HG03280 (cell line): ENCODE data around the gene SCYGR4.
"Not testable (repeated sequence)": the region's sequence is repeated elsewhere in the genome, so short reads cannot be mapped to it uniquely, and the experiment has no call there.

Source experiments
- ATAC-seq: cut with Tn5 transposase; IDR thresholded peaks from one replicate; pipeline ENCODE4 v1.9.1; 2021; ENCODE audit warnings: mild to moderate bottlenecking, moderate library complexity; ENCODE audit not compliant: unreplicated experiment

Gene SCYGR4

DNA sequence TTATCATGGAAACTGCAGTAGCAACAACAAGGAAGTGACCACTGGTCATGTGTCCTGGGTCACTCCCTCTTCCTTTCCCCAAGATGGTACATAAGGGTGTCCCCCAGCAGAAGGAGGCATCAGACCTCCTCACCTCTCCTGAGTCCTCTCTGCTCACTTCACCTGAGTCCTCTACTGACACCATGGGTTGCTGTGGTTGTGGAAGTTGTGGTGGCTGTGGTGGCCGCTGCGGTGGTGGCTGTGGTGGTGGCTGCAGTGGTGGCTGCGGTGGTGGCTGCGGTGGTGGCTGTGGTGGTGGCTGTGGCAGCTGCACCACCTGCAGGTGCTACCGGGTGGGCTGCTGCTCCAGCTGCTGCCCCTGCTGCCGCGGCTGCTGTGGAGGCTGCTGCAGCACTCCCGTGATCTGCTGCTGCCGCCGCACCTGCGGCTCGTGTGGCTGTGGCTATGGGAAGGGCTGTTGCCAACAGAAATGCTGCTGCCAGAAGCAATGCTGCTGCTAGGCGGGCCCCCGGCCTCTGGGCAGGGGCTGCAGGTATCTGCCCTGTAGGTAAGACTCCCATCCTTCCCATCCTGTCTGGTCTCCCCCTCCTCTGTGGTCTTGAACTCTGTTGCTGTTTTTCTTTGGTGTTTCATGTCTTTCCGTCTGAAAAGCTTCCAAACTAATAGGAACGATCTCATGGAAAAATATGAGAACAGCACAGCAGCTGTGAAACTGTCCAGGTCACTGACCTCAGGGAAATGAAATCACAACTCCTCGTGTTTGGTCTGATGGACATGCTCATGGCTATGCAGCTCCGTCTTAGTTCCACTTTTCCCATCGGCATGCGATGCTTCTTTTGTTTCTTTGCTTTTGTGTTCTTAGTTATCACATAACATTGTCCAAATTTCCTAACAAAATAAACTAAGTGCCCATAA, at the start of gene SCYGR4:
Gene SCYGR4 (plus strand): TSS at position 183 of the 915 bp plus-strand sequence. CDS start 0 bp downstream, at position 183.
- ATAC-seq = no peak

DNA sequence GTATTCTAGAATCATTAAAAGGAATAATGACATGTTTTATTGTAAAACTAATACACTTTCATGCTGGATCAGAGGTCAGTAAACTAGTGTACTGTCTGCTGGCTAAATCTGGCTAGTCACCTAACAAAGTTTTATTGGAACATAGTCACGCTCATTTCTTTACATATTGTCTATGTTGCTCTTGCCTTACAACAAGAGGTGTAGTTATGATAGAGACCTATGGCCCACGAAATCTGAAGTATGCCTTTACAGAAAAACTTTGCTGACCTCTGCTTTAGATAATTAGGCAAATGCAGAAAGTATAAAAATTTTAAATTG, 48.5 kb upstream of the SCYGR4 start:
- no peak for ATAC-seq

GRCh38 chr2:227570615-227571014, 46.7 kb upstream of the SCYGR4 start:
- ATAC-seq = no peak

DNA sequence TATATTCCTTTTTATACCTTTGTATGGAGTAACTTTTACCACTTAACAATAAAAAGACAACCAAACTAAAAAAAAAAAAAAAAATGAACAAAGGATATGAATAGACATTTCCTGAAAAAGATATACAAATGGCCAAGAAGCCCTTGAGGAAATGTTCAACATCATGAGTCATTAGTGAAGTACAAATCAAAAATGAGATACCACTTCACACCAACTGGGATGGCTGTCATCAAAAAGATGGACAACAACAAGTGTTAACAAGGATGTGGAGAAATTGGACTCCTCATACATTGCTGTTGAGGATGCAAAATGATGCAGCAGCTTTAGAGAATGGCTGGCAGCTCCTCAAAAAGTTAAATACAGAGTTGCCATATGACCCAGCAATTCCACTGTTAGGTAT, 41.2 kb upstream of the SCYGR4 start:
- ATAC-seq = no peak

DNA sequence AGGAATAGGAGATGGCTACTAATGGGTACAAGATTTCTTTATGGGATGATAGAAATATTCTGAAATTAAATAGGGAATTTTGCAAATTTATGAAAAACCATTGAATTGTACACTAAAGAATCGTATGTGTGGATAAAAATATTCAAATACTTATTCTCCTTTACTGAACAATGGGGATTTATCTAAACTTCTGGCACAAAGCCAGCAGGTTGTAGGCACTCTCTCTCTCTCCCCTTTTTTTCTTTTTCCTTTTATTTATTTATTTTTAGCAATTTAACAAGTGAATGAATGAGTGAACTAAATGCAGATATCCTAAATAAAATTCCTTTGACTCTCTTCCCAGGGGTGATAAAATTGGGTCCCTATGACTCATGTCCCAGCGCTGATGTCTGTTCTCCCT, 40.5 kb upstream of the SCYGR4 start:
- no peak for ATAC-seq

- no peak for ATAC-seq
These were observed 39.7 kb upstream of the SCYGR4 start for GRCh38 chr2:227577555-227577954.

DNA sequence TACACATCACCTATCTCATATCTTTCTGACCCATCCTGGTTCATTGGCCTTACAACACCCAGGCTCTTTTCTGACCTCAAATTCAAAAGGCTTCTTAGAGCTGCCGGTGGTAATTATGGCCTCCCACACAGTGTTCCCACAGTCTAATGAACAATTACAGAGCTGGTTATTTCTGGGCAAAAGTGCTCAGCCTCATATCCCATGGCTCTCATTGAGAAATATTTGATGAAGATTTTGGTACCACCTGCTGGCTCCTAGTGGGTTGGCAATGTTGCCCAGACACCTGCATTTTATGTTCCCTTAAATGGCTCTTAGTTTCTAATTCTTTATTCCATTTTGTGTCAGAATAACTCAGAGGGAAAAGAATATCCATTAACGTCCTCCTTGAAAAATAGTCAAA, 38.7 kb upstream of the SCYGR4 start:
- ATAC-seq = no peak

- no peak for ATAC-seq
These were observed 37.5 kb upstream of the SCYGR4 start for GRCh38 chr2:227579791-227580190.

GRCh38 chr2:227582369-227582768, 34.9 kb upstream of the SCYGR4 start:
- ATAC-seq = no peak

DNA sequence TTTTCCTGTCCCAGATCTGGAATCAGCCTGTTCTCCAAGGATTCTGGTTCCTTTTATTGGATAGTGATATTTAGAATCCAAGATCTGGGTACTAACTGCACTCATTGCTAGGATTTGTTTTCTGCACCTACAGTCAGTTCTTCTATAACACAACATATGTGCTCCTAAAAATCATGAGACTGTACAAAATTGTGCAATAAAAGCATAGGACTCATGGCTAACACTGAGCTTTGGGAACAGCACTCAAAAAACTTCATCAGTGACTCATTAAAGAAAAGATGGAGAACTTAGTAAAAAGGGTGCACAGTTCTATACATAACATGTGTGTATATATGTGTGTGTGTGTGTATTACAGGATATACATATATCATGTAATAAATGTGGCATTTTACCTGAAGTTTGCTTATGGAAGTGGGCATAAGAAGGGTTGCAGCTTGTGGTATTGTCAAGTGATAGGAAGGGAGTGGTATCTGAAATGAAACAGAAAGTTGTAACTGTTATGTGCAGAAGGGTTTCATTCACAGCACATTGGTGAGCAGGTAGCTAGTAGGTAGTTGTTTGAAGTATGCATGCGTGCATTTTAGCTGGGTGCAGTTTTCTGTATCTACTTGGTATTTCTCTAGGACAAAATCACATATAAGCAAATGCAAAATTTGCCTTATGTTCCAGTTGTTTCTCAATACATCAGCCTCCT, 24.5 kb upstream of the SCYGR4 start:
- no peak for ATAC-seq

GRCh38 chr2:227595797-227596196, 21.5 kb upstream of the SCYGR4 start:
- ATAC-seq = no peak

DNA sequence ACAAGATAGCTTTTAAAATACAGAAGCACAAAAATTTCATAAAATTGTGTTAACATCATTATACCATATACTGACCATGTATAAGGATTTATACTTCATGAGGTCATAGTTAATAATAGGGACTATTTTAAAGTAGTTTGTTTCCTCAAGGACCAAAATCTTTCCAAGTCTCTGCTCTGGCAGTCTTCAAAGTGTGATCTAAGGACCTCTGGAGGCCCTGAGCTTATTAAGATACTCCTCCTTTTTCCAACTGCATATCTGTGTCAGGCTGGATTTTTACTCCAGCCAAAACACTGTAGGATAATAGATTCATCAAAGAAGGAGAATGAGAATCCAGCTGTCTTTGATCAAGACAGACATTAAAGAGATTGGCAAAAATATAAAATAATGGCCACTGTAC, 20.3 kb upstream of the SCYGR4 start:
- no peak for ATAC-seq

GRCh38 chr2:227597998-227598397, 19.3 kb upstream of the SCYGR4 start:
- no peak for ATAC-seq

DNA sequence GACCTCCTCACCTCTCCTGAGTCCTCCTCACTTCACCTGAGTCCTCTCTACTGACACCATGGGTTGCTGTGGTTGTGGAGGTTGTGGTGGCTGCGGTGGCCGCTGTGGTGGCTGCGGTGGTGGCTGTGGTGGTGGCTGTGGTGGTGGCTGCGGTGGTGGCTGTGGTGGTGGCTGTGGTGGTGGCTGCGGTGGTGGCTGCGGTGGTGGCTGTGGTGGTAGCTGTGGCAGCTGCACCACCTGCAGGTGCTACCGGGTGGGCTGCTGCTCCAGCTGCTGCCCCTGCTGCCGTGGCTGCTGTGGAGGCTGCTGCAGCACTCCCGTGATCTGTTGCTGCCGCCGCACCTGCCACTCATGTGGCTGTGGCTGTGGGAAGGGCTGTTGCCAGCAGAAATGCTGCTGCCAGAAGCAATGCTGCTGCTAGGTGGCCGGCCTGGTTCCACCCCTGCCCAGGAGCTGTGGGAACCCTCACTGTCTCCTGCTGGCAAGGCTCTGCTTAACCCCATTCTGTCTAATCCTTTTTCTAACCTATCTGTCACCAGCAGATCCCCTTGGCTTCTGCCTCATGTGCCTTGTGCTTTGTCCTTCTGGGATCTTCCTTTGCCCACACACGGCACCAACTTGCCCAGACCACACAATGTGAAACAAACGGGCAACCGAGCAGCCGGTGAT, 18.3 kb upstream of the SCYGR4 start, which contains the start of gene SCYGR2:
Gene SCYGR2 (plus strand): TSS at position 59 of the 669 bp plus-strand sequence. CDS start 0 bp downstream, at position 59.
- not testable (repeated sequence) for ATAC-seq

- no peak for ATAC-seq
These were observed 14.9 kb upstream of the SCYGR4 start for GRCh38 chr2:227602358-227602757.

DNA sequence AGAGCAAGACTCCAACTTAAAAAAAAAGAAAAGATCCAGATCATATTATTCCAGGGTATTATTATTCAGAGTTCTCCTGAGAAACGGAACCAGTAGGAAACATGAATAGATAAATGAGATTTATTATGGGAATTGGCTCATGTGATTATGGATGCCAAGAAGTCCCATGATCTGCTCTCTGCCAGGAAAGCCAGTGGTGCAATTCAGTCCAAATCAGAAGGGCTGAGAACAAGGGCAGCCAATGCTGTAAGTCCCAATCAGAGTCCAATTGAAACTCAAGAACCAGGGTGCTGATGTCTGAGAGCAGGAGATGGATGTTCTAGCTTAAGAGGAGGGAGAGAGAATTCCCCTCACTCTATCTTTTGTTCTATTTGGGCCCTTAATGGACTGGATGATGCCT, 10.8 kb upstream of the SCYGR4 start:
- ATAC-seq = no peak

- ATAC-seq = no peak
These were observed 9.4 kb upstream of the SCYGR4 start for GRCh38 chr2:227607941-227608340.

- no peak for ATAC-seq
These were observed 8.5 kb upstream of the SCYGR4 start for GRCh38 chr2:227608561-227609338.

DNA sequence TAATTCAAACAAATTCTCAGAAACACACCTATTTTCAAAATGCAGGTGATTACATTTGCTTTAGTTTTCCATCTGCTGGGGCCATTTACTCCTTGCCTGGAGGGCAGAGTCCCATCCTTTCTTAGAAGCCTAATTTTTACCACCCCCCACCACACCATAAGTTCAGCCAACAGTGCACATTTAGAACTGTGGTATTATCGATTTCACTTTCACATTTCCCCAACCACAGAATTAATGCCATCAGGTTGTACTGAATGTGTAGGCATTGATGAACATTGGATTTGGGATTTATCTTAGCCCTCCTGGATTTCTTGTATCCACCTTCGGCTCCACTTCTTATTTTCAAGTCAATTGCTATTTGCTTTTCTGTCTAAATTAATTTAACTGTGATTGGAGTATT, 7.2 kb upstream of the SCYGR4 start:
- ATAC-seq = no peak

DNA sequence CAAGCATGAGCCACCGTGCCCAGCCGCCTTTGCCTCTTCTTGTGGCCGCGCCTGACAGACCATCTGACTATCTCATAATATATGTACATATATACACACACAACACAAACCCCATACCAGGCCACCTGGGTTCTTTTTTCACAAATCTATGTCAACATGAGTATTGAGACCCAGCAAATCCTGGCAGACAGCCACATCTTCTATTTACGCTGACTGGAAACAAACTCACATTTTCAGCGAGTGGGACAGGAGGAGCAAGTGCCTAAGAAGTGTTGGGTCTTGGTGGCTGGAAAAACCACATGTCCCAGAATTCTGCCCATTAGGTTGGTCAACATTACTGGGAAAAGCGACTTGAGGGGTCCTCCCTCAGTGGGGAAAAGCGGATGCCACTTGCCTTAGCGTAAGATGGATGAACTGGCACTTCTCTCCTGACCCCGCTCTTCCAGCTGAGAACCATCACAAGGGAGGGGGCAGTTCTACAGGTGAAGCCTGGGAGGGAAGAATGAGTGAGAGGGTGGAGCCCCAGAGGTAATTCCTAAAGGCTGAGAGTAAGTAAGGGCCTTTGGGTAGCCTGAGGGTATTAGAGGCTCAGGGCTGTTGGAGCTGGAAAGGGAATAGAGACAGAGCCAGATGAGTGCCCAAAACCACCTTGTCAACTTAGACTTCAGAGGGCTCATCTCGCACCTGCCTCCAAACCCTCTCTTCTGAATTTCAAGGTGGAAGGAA, 4.6 kb upstream of the SCYGR4 start:
- no peak for ATAC-seq
